ENCODE results near the gene TTL. TPM values are rescaled to one million over a fixed set of nuclear protein-coding genes. Genes with fewer than 3 reads are reported as not detected.
"Not testable (repeated sequence)": the region's sequence is repeated elsewhere in the genome, so short reads cannot be mapped to it uniquely, and the experiment has no call there.

TTL gene
- total RNA-seq, 4 donors from 2014 or later: 3.8 to 45.5 (median 26.4) TPM

- H3K9me3 ChIP-seq, H3K27me3 ChIP-seq: not testable (repeated sequence)
Observed at GRCh38 chr2:112500850-112501484, 19.0 kb downstream of the TTL start.

GRCh38 chr2:112509239-112509998 is 27.5 kb downstream of the TTL start:
- H3K27ac ChIP-seq; H3K4me3 ChIP-seq; H3K36me3 ChIP-seq; DNase-seq; H3K9me3 ChIP-seq; intact Hi-C loops (cut with DNase I; ENCODE audit: low total_unique reads); H3K4me1 ChIP-seq; H3K27me3 ChIP-seq: not testable (repeated sequence)

More at GRCh38 chr2:112500850-112501484, 19.0 kb downstream of the TTL start:
- intact Hi-C loops (cut with DNase I; ENCODE audit: low total_unique reads); H3K36me3 ChIP-seq; H3K27ac ChIP-seq; H3K4me3 ChIP-seq; H3K4me1 ChIP-seq: not testable (repeated sequence)
- peak in 2 of 4 experiments; percentile 13 to 16 for TF ChIP-seq CTCF (IDR thresholded peaks at IDR 0.05)
- peak; percentile 22 to 28 for DNase-seq

- no peak overlapping the region for H3K27ac ChIP-seq
- no peak for DNase-seq
- no peak overlapping the region for H3K4me3 ChIP-seq
- TF ChIP-seq CTCF (IDR thresholded peaks at IDR 0.05) (no peak), POLR2A (IDR thresholded peaks at IDR 0.05) (no peak)
- no peaks in the 10 kb centered on the region for H3K4me1 ChIP-seq
- no peaks in the 10 kb centered on the region for H3K27me3 ChIP-seq
- intact Hi-C loops (cut with DNase I; ENCODE audit: low total_unique reads): no loop called here
- H3K9me3 ChIP-seq: no peaks in the 10 kb centered on the region
- no peaks in the 10 kb centered on the region for H3K36me3 ChIP-seq
Observed at GRCh38 chr2:112516801-112517200, 34.8 kb downstream of the TTL start.

- H3K36me3 ChIP-seq: no peaks in the 10 kb centered on the region
- H3K4me3 ChIP-seq: no peak overlapping the region
- no peaks in the 10 kb centered on the region for H3K27me3 ChIP-seq
- no peak for TF ChIP-seq POLR2A (IDR thresholded peaks at IDR 0.05)
- no peak for TF ChIP-seq CTCF (IDR thresholded peaks at IDR 0.05)
- H3K4me1 ChIP-seq: no peaks in the 10 kb centered on the region
- intact Hi-C loops (cut with DNase I; ENCODE audit: low total_unique reads): no loop called here
- H3K9me3 ChIP-seq: no peaks in the 10 kb centered on the region
- DNase-seq: no peak
- no peak overlapping the region for H3K27ac ChIP-seq
Observed at GRCh38 chr2:112518807-112519206, 36.9 kb downstream of the TTL start.

GRCh38 chr2:112519506-112519905 is 37.5 kb downstream of the TTL start:
- Histone ChIP-seq H3K36me3 (no peaks in the 10 kb centered on the region), H3K4me3 (no peak overlapping the region), H3K9me3 (no peaks in the 10 kb centered on the region), H3K27me3 (no peaks in the 10 kb centered on the region), H3K4me1 (no peaks in the 10 kb centered on the region), H3K27ac (no peak overlapping the region)
- intact Hi-C loops (cut with DNase I; ENCODE audit: low total_unique reads): no loop called here
- no peak for DNase-seq
- no peak for TF ChIP-seq POLR2A (IDR thresholded peaks at IDR 0.05)
- no peak for TF ChIP-seq CTCF (IDR thresholded peaks at IDR 0.05)

All from uterus (tissue), 4 donors.